ENCODE data around the gene MTG1. TPM values are rescaled to one million over a fixed set of nuclear protein-coding genes. Genes with fewer than 3 reads are reported as not detected.
A peak's percentile ranks its signal among the peaks of the same experiment; 100 is the strongest.
"Not testable (repeated sequence)": the region's sequence is repeated elsewhere in the genome, so short reads cannot be mapped to it uniquely, and the experiment has no call there.

The MTG1 gene
- total and polyA plus RNA-seq, 2 experiments from 2014 or later, result 22.8 to 50.7 TPM

DNA sequence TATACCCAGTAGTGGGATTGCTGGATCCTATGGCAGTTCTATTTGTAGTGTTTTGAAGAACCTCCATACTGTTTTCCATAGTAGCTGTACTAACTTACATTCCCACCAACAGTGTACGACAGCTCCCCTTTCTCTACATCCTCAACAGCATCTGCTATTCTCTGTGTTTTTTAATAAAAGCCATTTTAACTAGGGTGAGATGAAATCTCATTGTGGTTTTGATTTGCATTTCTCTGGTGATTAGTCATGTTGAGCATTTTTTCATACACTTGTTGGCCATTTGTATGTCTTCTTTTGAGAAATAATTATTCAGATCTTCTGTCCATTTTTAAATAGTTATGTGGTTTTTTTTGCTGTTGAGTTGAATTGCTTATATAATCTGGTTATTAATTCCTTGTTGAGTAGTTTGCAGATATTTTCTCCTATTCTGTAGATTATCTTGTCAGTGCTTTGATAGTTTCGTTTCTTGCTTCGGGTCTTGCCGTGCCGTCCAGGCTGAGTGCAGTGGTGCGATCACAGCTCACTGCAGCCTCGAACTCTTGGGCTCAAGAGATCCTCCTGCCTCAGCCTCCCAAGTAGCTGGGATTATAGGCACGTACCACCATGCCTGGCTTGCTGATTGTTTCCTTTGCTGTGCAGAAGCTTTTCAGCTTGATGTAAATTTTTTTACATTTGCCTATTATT is 12.0 kb downstream of the MTG1 start:
- in situ Hi-C loops (cut with MboI), result no loop called here
- TF ChIP-seq EZH2phosphoT487 (IDR thresholded peaks at IDR 0.05; ENCODE audit: insufficient read depth, low read depth) (no peak), EZH2 (IDR thresholded peaks at IDR 0.05; ENCODE audit: insufficient read depth, poor library complexity, severe bottlenecking) (no peak)

GRCh38 chr10:133411523-133412380 is 17.8 kb downstream of the MTG1 start:
- H3K4me2 ChIP-seq (ENCODE audit: unreplicated experiment), result no peak overlapping the region
- H3K27ac ChIP-seq, result no peak overlapping the region
- no peak for DNase-seq
- H3K4me1 ChIP-seq (ENCODE audit: insufficient read depth), result no peaks in the 10 kb centered on the region
- peaks cover 9% of the 10 kb centered on the region; the same call in 1 of the 2 replicates for H4K20me1 ChIP-seq (ENCODE audit: insufficient read depth)
- WGBS, 2 experiments (ENCODE audit: low coverage in 1 of 2, low lambda C conversion rate in 2 of 2, missing lambda C conversion rate in 2 of 2), result 95 to 98% methylated on average over 7 of the region's 7 CpGs
- peaks cover 5% of the 10 kb centered on the region for H3K9me3 ChIP-seq (ENCODE audit: low read depth)
- peaks cover 52% of the 10 kb centered on the region for H3K36me3 ChIP-seq (ENCODE audit: low read depth)
- TF ChIP-seq EZH2phosphoT487 (IDR thresholded peaks at IDR 0.05; ENCODE audit: insufficient read depth, low read depth) (no peak), EZH2 (IDR thresholded peaks at IDR 0.05; ENCODE audit: insufficient read depth, poor library complexity, severe bottlenecking) (no peak)
- H3F3A ChIP-seq (ENCODE audit: insufficient read depth), result 0 out of 2 replicates have a peak, but pooled peaks cover 5% of the 10 kb centered on the region
- H3K79me2 ChIP-seq (ENCODE audit: insufficient read depth), result peaks cover 77% of the 10 kb centered on the region
- in situ Hi-C loops (cut with MboI), result no loop called here
- no peaks in the 10 kb centered on the region for H3K27me3 ChIP-seq (replicated peaks; ENCODE audit: insufficient read depth)
- no peak overlapping the region for H2AFZ ChIP-seq
- no peaks in the 10 kb centered on the region for H3K9me2 ChIP-seq (ENCODE audit: insufficient read depth)
- no peak overlapping the region for H3K4me3 ChIP-seq
- H3K9ac ChIP-seq, result no peak overlapping the region

More for the DNA sequence above, 12.0 kb downstream of the MTG1 start:
- peaks cover 18% of the 10 kb centered on the region for H3K4me1 ChIP-seq (ENCODE audit: insufficient read depth)
- H3K79me2 ChIP-seq (ENCODE audit: insufficient read depth), result peaks cover 53% of the 10 kb centered on the region
- no peaks in the 10 kb centered on the region for H3K9me3 ChIP-seq (ENCODE audit: low read depth)
- H3K4me3 ChIP-seq, result 0 out of 2 replicates have a peak overlapping the region, but pooled peaks have one; percentile 2
- H2AFZ ChIP-seq, result no peak overlapping the region
- DNase-seq, result peak; percentile 46
- peaks cover 28% of the 10 kb centered on the region for H3F3A ChIP-seq (ENCODE audit: insufficient read depth)
- H3K27me3 ChIP-seq (replicated peaks; ENCODE audit: insufficient read depth), result no peaks in the 10 kb centered on the region
- peak overlapping the region; percentile 59 for H3K4me2 ChIP-seq (ENCODE audit: unreplicated experiment)
- H3K36me3 ChIP-seq (ENCODE audit: low read depth), result peaks cover 29% of the 10 kb centered on the region
- no peak overlapping the region for H3K9ac ChIP-seq
- WGBS, 2 experiments (ENCODE audit: low coverage in 1 of 2, low lambda C conversion rate in 2 of 2, missing lambda C conversion rate in 2 of 2), result 89 to 90% methylated on average over 8 of the region's 8 CpGs
- H4K20me1 ChIP-seq (ENCODE audit: insufficient read depth), result peaks cover 12% of the 10 kb centered on the region
- no peaks in the 10 kb centered on the region for H3K9me2 ChIP-seq (ENCODE audit: insufficient read depth)
- H3K27ac ChIP-seq, result peak overlapping the region; percentile 11; the same call in 1 of the 2 replicates

- Histone ChIP-seq H3K27ac (no peak overlapping the region), H3K4me3 (no peak overlapping the region), H3K9ac (no peak overlapping the region), H3K4me1 (ENCODE audit: insufficient read depth) (no peaks in the 10 kb centered on the region), H3K9me2 (ENCODE audit: insufficient read depth) (no peaks in the 10 kb centered on the region), H3K4me2 (ENCODE audit: unreplicated experiment) (no peak overlapping the region), H4K20me1 (ENCODE audit: insufficient read depth) (peaks cover 9% of the 10 kb centered on the region; the same call in 1 of the 2 replicates), H3K79me2 (ENCODE audit: insufficient read depth) (peaks cover 71% of the 10 kb centered on the region), H3F3A (ENCODE audit: insufficient read depth) (0 out of 2 replicates have a peak, but pooled peaks cover under 1% of the 10 kb centered on the region), H3K27me3 (replicated peaks; ENCODE audit: insufficient read depth) (no peaks in the 10 kb centered on the region), H3K9me3 (ENCODE audit: low read depth) (peaks cover 5% of the 10 kb centered on the region), H3K36me3 (ENCODE audit: low read depth) (peaks cover 52% of the 10 kb centered on the region), H2AFZ (no peak overlapping the region)
- no peak for TF ChIP-seq EZH2phosphoT487 (IDR thresholded peaks at IDR 0.05; ENCODE audit: insufficient read depth, low read depth)
- TF ChIP-seq EZH2 (IDR thresholded peaks at IDR 0.05; ENCODE audit: insufficient read depth, poor library complexity, severe bottlenecking), result no peak
- in situ Hi-C loops (cut with MboI), result no loop called here
- DNase-seq, result no peak
Measured at GRCh38 chr10:133412381-133412711, 18.4 kb downstream of the MTG1 start.

- H3K4me1 ChIP-seq (ENCODE audit: insufficient read depth); H3K9me2 ChIP-seq (ENCODE audit: insufficient read depth); DNase-seq; H3K4me3 ChIP-seq; H3K4me2 ChIP-seq (ENCODE audit: unreplicated experiment); H3K27ac ChIP-seq; in situ Hi-C loops (cut with MboI); H2AFZ ChIP-seq; H4K20me1 ChIP-seq (ENCODE audit: insufficient read depth); H3K9ac ChIP-seq; H3F3A ChIP-seq (ENCODE audit: insufficient read depth); H3K27me3 ChIP-seq (replicated peaks; ENCODE audit: insufficient read depth); H3K9me3 ChIP-seq (ENCODE audit: low read depth): not testable (repeated sequence)
- Histone ChIP-seq H3K36me3 (ENCODE audit: low read depth) (peaks cover 39% of the 10 kb centered on the region), H3K79me2 (ENCODE audit: insufficient read depth) (peaks cover 51% of the 10 kb centered on the region)
- 95 to 98% methylated on average over 5 to 19 of the region's 23 CpGs for WGBS, 2 experiments (ENCODE audit: low coverage in 1 of 2, low lambda C conversion rate in 2 of 2, missing lambda C conversion rate in 2 of 2)
Measured at GRCh38 chr10:133414401-133414800, 20.4 kb downstream of the MTG1 start.

All from GM23248 (cell line).